ENCODE results near the gene MKRN2.

The MKRN2 gene

DNA sequence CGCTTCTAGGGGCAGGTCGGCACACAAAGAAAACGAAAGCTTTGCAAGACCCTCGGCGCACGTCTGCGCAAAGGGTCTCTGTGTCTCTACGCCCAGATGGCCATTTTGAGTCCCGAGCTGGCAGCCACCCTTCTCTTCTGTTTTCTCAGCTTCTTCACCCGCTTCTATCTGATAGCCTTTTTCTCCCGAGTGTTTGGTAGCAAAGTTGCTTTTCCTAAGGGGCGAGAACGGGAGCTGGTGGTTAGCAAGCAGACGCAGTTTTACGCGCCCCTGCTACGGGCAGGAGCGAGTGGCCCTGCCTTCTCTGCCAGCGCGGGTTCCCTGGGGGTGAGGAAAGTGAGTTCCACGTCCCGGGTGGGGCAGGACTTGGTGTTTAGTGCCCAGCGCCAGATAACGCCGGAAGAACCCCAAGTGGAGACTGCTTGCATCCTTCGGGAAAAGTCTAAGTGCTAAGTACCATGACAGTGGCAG lies 2.9 kb upstream of the MKRN2 start:
- DNase-seq (ENCODE audit: low read depth in 2 of 3, low spot score in 1 of 3) = peak in 1 of 3 donors; percentile 2

DNA sequence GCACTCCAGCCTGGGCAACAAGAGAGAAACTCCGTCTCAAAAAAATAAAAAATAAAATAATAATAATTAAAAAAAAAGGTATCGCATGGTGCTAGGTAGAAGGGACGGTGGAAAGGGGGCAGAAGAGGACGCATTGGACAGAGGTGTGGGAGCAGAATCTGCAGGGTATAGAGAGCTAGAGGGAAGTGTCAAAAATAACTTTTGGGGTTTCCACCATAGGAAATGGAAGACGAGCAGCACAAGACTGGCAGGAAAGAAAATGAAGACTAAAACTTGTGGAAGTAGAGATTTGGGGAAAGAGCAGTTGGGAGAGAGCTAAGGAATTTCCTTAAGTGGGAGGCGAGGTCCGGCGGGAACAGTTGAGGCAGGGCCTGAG lies 585 bp upstream of the MKRN2 start:
- DNase-seq (ENCODE audit: low read depth in 2 of 3, low spot score in 1 of 3) = peak in 1 of 3 donors; percentile 11

DNA sequence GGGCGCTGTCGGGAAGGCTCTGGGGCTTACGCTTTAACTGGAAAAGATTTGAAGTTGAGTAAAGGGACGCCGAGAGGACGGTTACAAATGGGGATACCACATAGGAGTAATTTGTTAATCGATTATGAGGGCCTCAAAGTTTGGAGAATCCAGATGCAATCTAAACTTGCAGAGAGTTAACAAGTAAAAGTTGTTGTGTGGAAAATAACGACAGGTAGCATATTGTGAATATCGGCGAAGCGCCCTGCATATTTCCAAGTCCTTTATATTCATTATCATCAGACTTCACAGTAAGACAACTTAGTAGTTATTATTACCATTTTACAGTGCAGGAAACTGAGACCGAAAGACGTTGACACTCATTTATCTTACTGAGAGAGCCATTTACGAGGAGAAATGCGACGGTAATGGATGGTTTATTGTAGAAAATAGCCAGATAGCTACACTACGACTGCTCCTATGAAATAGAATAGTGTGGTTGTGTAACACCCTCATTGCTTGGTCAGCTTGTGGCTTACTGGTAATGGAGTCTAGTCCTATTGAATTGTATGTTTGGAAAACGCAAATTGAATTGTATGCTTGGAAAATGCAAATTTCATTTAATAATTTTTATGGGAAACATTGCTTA lies 700 bp downstream of the MKRN2 start:
- no peak for DNase-seq (ENCODE audit: low read depth in 2 of 3, low spot score in 1 of 3)

DNA sequence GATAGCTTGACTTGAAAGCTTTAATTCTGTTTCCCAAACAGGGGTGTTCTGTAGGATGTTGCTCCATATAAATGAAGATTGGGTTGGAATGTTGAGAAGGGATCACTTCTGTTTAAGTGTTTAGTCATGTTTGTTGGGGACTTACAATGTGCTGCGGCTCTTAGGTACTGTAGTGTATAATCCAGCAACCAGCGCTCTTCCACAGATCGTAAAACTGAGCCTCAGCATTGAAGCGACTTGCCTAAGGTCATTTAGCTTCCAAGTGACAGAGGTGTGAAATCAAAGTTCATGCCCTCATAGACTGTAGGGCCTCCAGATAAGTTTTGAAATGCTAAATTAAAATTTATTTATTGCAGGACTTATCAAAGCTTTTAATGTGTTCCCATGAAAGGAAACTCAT lies 1.8 kb downstream of the MKRN2 start:
- no peak for DNase-seq (ENCODE audit: low read depth in 2 of 3, low spot score in 1 of 3)

DNA sequence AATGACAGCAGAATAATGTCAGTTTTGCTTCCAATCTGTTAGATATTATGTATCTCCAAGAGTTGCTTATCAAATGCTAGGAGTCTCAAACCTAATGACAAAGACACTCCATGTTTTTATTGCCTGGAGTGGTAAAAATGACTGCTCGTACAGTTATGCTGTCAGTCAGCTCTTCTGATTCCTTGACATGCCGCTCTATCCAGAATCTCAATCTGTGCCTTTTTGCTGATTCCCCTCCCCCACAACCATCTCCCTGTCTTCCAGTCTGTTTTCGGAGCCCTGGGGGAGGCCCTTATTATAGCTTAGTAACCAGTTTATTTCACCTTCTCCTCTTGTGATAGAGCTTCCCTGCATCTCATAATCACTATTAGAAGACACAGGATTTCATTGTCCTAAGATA lies 2.6 kb downstream of the MKRN2 start:
- no peak for DNase-seq (ENCODE audit: low read depth in 2 of 3, low spot score in 1 of 3)

DNA sequence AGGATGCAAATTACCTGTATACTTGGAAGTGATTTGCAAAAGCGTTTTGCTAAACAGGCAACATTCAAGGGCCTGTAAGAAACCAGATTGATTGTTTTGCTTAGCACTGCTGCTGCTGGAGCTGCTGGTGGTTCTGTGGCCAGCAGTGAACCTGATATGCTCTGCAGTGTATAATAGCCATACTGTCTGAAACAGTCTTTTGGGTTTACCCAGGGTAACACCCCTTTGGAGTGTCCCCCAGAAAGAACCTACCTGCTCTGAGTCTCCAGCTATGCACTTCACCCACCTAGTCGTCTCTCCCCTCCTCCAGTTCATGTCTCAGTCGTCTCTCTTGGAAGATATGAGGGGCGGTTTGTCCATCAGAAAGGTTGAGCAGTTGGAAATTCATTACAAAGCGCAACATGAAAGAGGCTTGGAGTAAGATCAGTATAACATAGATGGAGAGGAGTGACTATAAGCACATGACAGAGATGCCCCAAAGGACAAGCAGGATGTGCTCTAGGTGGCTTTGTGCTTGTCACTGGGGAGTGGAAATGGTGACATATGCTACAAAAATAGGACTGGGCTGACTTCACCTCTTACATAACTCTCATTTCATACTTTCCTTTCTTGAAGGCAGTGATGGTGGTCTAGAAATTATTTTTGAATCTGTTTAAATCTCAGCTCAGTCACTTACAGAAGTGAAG lies 3.8 kb downstream of the MKRN2 start:
- DNase-seq (ENCODE audit: low read depth in 2 of 3, low spot score in 1 of 3) = peak in 1 of 3 donors; percentile 23

DNA sequence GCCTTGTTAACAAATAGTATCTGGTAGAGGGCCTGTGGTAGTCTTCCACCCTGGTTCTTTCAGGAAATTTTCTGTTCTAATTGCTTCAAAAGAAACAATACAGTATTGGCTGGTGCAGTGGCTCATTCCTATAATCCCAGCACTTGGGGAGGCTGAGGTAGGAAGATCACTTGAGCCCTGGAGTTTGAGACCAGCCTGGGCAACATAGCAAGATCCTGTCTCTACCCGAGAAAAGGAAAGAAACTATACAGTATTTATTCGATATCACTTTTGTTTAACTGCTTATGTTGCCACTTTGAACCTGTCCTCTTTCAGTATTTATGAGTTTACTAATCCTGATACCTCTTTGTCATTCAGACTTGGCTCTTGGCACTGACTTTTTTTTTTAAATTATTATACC lies 4.5 kb downstream of the MKRN2 start:
- no peak for DNase-seq (ENCODE audit: low read depth in 2 of 3, low spot score in 1 of 3)

DNA sequence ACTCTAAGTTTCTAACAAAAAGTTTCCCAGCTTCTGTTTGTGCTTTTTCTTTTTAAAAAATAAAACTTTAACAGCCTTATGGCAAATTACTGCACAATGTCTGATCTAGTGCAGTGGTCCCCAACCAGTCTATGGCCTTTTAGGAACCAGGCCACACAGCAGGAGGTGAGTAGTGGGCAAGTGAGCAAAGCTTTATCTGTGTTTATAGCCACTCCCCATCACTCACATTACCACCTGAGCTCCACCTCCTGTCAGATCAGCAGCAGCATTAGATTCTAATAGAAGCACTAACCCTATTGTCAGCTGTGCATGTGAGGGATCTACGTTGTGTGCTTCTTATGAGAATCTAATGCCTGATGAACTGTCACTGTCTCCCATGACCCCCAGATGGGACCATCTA lies 5.6 kb downstream of the MKRN2 start:
- no peak for DNase-seq (ENCODE audit: low read depth in 2 of 3, low spot score in 1 of 3)

DNA sequence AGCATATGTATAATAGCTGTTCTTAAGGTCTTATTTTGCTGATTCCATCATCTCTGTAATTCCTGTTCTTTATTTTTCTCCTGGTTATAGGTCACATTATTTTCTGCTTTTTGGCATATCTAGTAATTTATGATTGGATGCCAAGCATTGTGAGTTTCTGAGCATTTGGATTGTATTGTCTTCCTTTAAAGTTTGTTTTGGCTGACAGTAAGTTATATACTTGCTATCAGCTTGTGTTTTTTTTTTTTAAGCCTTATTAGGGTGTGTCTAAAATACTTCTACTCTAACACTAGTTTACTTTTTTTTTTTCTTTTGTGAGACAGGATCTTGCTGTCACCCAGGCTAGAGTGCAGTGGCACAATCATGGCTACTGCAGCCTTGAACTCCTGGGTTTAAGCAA lies 10.1 kb downstream of the MKRN2 start:
- no peak for DNase-seq (ENCODE audit: low read depth in 2 of 3, low spot score in 1 of 3)

DNA sequence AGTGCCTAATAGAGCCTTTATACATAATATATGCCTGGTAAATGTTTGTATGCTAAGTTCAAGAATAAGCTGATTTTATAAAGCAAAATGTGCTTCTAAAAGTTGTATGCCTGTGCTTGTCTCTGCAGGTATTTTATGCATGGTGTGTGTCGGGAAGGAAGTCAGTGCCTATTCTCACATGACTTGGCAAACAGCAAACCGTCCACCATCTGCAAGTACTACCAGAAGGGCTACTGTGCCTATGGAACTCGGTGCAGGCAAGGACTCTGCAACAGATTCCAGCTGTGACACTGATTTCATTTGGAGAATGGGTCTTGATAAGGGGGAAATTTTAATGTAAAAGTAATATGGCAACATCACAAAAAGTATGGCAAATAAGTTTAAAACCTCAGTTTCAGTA lies 11.9 kb downstream of the MKRN2 start:
- DNase-seq (ENCODE audit: low read depth in 2 of 3, low spot score in 1 of 3) = no peak

DNA sequence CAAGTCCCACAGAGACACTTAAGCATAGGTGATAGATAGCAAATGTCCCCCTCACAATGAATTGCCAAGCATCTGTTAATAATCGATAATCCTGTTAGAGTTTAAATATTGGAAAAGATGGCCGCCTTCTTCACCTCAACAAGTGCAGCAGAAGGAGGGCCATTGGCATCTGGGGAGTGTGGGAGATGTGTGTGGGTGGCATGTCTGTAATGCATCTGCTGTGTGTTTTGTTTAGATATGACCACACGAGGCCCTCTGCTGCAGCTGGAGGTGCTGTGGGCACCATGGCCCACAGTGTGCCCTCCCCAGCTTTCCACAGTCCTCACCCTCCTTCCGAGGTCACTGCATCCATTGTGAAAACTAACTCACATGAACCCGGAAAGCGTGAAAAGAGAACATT lies 12.9 kb downstream of the MKRN2 start:
- DNase-seq (ENCODE audit: low read depth in 2 of 3, low spot score in 1 of 3) = no peak

DNA sequence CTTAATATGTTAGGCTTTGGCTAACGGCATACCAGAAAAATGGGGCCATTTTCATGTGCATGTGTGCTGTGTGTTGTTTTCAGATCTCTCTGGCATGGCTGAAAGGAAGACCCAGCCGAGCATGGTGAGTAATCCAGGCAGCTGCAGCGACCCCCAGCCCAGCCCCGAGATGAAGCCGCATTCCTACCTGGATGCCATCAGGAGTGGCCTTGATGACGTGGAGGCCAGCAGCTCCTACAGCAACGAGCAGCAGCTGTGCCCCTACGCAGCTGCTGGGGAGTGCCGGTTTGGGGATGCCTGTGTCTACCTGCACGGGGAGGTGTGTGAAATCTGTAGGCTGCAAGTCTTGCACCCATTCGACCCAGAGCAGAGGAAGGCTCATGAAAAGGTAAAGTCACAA lies 15.1 kb downstream of the MKRN2 start:
- no peak for DNase-seq (ENCODE audit: low read depth in 2 of 3, low spot score in 1 of 3)

DNA sequence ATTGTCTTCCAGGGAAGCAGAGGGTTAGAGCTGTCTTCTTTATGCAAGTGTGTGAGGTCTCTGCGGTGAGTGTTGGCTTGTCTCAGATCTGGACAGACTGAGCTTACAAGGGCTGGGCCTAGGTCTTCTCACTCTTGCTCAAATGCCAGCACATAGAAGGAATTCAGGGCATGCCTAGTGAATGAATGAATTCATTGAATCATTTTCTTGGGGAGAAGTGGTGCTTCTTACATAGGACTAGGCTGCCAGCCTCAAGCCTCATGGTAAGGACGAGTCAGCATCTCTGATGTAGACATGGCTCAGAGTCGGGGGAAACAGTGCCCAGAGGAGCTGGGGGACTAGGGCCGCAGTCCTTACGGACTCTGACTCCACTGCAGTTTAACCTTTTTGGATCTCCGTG lies 17.2 kb downstream of the MKRN2 start:
- no peak for DNase-seq (ENCODE audit: low read depth in 2 of 3, low spot score in 1 of 3)

DNA sequence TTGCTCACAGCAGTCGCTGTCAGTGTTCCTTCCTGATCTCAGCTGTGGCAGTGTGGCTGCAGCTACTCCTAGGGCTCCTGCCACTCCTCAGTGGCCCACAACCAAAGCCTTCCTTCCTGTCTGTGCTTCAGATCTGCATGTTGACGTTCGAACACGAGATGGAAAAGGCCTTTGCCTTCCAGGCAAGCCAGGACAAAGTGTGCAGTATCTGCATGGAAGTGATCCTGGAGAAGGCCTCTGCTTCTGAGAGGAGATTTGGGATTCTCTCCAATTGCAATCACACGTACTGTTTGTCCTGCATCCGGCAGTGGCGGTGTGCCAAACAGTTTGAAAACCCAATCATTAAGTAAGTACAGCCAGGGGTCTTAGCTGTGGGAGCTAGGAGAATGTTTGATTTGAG lies 17.8 kb downstream of the MKRN2 start:
- DNase-seq (ENCODE audit: low read depth in 2 of 3, low spot score in 1 of 3) = no peak

DNA sequence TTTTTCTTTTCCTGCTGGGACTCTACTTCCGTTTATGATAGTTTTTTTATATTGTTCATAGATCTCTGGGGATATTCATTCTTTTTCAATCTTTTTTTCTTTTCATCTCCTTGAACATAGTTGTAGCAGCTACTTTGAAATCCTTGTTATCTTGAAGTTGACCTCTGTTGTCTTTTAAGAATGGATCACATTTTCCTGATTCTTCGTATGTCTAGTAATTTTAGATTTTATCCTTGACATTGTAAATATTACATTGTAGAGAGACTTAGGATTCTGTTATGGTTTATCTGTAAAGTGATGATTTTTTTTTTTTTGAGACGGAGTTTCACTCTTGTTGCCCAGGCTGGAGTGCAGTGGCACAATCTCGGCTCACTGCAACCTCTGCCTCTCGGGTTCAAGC lies 20.5 kb downstream of the MKRN2 start:
- DNase-seq (ENCODE audit: low read depth in 2 of 3, low spot score in 1 of 3) = no peak

DNA sequence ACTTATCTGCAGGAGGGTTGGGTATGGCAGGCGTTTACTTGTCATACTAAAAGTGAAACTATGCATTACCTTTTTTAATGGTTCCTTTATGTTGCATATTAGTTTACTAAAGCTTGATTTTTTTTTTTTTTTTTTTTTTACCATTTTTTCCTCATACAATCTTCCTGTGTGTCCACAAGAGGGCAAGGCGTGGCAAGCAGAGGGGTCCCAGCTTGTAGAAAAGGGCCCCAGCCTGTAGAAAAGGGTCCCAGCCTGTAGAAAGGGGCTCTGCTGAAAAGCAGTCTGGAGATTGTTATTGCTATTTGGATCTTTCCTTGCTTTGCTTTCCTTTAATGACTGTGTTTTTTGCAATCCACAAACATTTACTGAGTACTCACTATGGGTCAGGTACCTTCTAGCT lies 21.9 kb downstream of the MKRN2 start:
- no peak for DNase-seq (ENCODE audit: low read depth in 2 of 3, low spot score in 1 of 3)

DNA sequence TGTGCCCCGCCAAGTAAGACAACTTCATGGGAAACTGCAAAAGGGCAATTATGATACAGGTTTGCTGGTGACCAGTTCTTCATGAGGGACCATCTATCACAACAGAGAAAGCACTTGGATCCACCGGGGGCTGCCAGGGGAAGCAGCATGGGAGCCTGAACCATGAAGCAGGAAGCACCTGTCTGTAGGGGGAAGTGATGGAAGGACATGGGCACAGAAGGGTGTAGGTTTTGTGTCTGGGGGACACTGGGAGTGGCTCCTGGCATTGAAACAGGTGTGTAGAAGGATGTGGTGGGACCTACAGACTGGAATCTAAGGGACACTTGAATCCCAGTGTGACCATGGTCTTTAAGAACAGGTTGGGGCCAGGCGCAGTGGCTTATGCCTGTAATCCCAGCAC lies 22.6 kb downstream of the MKRN2 start:
- no peak for DNase-seq (ENCODE audit: low read depth in 2 of 3, low spot score in 1 of 3)

DNA sequence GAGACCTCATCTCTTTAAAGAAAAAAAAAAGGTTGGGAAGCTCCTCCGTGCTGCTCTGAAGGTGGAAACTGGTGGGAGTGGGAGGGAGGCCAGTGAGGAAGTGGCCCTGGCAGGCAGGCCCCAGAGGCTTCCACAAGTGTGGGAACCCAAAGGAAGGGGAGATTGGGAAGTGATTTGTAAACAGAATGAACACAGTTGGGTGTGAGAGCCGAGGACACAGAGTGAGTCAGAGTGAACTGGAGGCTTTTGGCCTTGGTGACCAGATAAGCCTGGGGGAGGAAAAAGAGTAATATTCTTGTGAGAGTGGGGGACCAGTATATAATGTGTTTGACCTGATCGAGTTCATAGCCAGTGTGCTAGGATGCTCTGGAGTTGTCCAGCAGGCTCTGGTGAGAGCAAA lies 23.0 kb downstream of the MKRN2 start:
- DNase-seq (ENCODE audit: low read depth in 2 of 3, low spot score in 1 of 3) = no peak

DNA sequence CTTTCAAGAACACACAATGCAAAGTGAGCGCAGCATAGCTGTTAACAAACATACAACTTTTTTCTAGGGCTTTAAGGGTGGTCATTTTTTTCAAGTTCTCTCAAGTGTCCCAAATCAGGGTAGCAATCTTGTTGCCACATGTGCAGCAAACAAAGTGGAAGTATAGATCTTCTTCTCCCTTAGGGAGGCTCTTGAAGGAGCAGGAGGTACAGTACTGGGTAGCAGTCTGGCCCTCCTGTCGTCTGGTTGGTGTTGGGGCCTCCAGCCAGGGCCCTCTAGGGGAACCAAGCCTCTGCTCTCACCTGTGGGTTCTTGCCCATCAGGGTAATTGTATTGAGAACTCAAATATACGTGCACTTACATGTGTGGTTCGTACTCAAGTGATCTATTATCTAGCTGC lies 25.8 kb downstream of the MKRN2 start:
- no peak for DNase-seq (ENCODE audit: low read depth in 2 of 3, low spot score in 1 of 3)

DNA sequence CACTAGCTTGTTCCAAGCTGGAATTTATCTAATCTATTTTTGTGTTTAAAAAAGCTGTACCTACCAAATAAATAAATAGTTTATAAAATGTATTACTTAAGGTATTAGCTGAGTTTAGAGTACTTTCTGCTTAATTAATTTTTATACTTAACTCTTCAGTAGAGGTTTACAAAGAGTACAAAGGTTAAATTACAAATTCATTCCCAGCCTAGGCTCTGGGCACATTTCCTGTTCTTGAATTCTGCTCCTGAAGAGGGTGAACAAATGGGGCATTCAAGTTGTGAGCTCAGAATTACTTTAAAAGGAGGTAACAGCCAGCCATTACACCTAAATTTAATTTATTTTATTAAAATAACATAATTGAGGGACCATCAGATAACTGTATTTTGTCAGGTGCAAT lies 26.4 kb downstream of the MKRN2 start:
- DNase-seq (ENCODE audit: low read depth in 2 of 3, low spot score in 1 of 3) = no peak

DNA sequence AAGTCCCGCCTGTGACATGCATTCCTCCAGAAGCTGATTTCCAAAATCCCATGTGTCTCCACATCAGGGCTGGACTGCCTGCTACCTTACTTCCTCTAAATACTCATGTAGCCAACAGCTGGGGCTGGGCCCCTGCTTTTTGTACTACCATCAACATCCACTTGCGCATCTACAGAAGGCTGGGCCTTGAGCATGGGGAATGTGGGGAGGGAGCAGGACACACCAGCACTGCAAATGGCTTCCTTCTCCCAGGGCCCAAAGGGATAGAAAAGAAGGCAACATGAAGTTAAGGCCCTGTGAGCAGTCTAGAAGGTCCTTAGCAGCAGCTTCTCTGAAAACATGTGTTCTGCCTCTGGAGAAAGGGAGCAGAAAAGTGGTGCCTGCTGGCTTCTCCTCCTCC lies 27.2 kb downstream of the MKRN2 start:
- no peak for DNase-seq (ENCODE audit: low read depth in 2 of 3, low spot score in 1 of 3)

DNA sequence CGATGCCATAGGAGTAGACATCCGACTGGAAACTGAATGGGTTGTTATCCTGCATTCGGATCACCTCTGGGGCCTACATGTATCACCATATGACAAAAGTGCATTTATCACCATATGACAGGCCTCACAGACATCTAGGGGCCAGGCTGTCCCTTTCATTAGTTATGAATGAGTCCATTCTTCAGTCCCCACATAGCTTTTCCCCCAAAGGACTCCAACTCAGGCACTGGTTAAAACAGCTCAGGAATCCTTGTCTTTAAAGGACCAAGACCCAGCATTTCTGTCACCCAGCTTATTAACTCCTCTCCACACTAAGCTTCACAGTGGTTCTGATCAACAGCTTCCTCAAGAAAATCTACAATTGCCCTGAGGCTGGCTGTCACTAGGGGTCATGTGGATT lies 28.3 kb downstream of the MKRN2 start:
- DNase-seq (ENCODE audit: low read depth in 2 of 3, low spot score in 1 of 3) = no peak

DNA sequence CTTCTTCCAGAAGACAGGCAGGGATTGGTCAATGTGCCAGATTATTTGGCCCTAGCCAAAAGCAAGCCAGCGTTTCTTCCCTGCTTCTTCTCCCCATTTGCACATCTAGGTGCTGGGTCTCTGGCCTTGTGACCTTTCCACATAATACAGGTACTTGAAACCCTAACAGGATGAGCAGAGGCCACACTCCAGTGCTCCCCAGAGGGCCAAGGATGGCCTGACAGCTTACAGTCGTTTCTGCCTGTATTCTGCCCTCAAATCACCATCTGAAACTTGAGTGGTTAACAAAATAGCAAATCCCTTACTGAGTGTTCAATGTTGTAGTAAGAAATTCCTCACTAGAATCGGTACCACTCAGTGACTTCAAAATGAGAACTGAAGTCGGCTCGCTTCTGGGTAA lies 29.1 kb downstream of the MKRN2 start:
- no peak for DNase-seq (ENCODE audit: low read depth in 2 of 3, low spot score in 1 of 3)
